Liver (tissue), 9 donors: Measurements from ENCODE around the gene EIF2B2. TPM values are rescaled to one million over a fixed set of nuclear protein-coding genes. Genes with fewer than 3 reads are reported as not detected.

Experiments used
- DNase-seq: peaks from one replicate; pipeline ENCODE4 v3.0.0-alpha.2; 2017; ENCODE audit warnings: low spot score
- H3K27ac ChIP-seq, 2 donors: one replicate each; pipeline ENCODE4 v1.7.0; 2013; ENCODE audit warnings: inconsistent platforms in 2 of 2, low read length in 2 of 2, control low read depth in 1 of 2, low read depth in 1 of 2, mild to moderate bottlenecking in 1 of 2
- H3K27me3 ChIP-seq, 4 donors: one replicate each; pipeline versions ENCODE4 v1.6.1 to v1.7.0; 2013; ENCODE audit warnings: low read length in 3 of 4, inconsistent platforms in 1 of 4, mild to moderate bottlenecking in 1 of 4, moderate library complexity in 1 of 4; ENCODE audit not compliant: control insufficient read depth in 4 of 4, insufficient read depth in 4 of 4
- H3K36me3 ChIP-seq, 4 donors: one replicate each; pipeline versions ENCODE4 v1.6.1 to v1.7.0; 2013; ENCODE audit warnings: low read length in 3 of 4, mild to moderate bottlenecking in 3 of 4, low read depth in 1 of 4, moderate library complexity in 1 of 4; ENCODE audit not compliant: control insufficient read depth in 4 of 4, insufficient read depth in 3 of 4
- H3K4me1 ChIP-seq, 4 donors: one replicate each; pipeline versions ENCODE4 v1.6.1 to v1.7.0; 2013; ENCODE audit warnings: low read length in 3 of 4, mild to moderate bottlenecking in 3 of 4, moderate library complexity in 1 of 4; ENCODE audit not compliant: control insufficient read depth in 4 of 4, insufficient read depth in 4 of 4
- H3K4me3 ChIP-seq, 3 donors: one replicate each; pipeline versions ENCODE4 v1.6.1 to v1.7.0; 2013; ENCODE audit warnings: low read length in 3 of 3, control low read depth in 1 of 3, low read depth in 1 of 3, mild to moderate bottlenecking in 1 of 3
- H3K9ac ChIP-seq, 2 donors: one replicate each; pipeline ENCODE4 v1.7.0; 2013; ENCODE audit warnings: low read length in 2 of 2, mild to moderate bottlenecking in 2 of 2, moderate library complexity in 2 of 2, control low read depth in 1 of 2, low read depth in 1 of 2
- H3K9me3 ChIP-seq, 4 donors: one replicate each; pipeline versions ENCODE4 v1.6.1 to v1.7.0; 2013; ENCODE audit warnings: low read length in 3 of 4; ENCODE audit not compliant: control insufficient read depth in 4 of 4
- ATF3 ChIP-seq: IDR thresholded peaks from 2 replicates; pipeline ENCODE4 v1.6.1; 2016; ENCODE audit warnings: antibody characterized with exemption
- CTCF ChIP-seq: fragments of 150-350 bp; IDR thresholded peaks from 2 replicates; pipeline ENCODE4 v1.5.1; 2017; ENCODE audit warnings: improper control_type of control experiment, low read depth, low read length; ENCODE audit not compliant: missing input control
- EGR1 ChIP-seq, 2 donors: IDR thresholded peaks; 2 replicates each; pipeline ENCODE4 v1.6.1; 2016 to 2018; ENCODE audit warnings: antibody characterized with exemption in 2 of 2, low read depth in 2 of 2
- FOXA2 ChIP-seq: IDR thresholded peaks from 2 replicates; pipeline ENCODE4 v1.6.1; 2016; ENCODE audit warnings: antibody characterized with exemption
- GABPA ChIP-seq, 2 donors: IDR thresholded peaks in 1 of 2; conservative IDR thresholded peaks in 1 of 2; 2 replicates each; pipeline ENCODE4 v1.6.1; 2016; ENCODE audit warnings: antibody characterized with exemption in 2 of 2, mild to moderate bottlenecking in 1 of 2, moderate library complexity in 1 of 2
- HNF4A ChIP-seq, 2 donors: conservative IDR thresholded peaks; 2 replicates each; pipeline ENCODE4 v1.6.1; 2016; ENCODE audit warnings: antibody characterized with exemption in 2 of 2, mild to moderate bottlenecking in 2 of 2
- HNF4G ChIP-seq: IDR thresholded peaks from 2 replicates; pipeline ENCODE4 v1.6.1; 2016; ENCODE audit warnings: antibody characterized with exemption
- MAX ChIP-seq: IDR thresholded peaks from 2 replicates; pipeline ENCODE4 v1.6.1; 2016; ENCODE audit warnings: antibody characterized with exemption
- NR2F2 ChIP-seq: IDR thresholded peaks from 2 replicates; pipeline ENCODE4 v1.6.1; 2016; ENCODE audit warnings: antibody characterized with exemption
- RAD21 ChIP-seq, 2 donors: IDR thresholded peaks; 2 replicates each; pipeline ENCODE4 v1.6.1; 2016; ENCODE audit warnings: antibody characterized with exemption in 2 of 2, mild to moderate bottlenecking in 2 of 2
- REST ChIP-seq: IDR thresholded peaks from 2 replicates; pipeline ENCODE4 v1.6.1; 2016; ENCODE audit warnings: antibody characterized with exemption, mild to moderate bottlenecking
- RXRA ChIP-seq, 2 donors: IDR thresholded peaks; 2 replicates each; pipeline ENCODE4 v1.6.1; 2017 to 2018; ENCODE audit warnings: antibody characterized with exemption in 2 of 2, mild to moderate bottlenecking in 1 of 2
- SP1 ChIP-seq: IDR thresholded peaks from 2 replicates; pipeline ENCODE4 v1.6.1; 2018; ENCODE audit warnings: antibody characterized with exemption, mild to moderate bottlenecking
- TAF1 ChIP-seq: conservative IDR thresholded peaks from 2 replicates; pipeline ENCODE4 v1.6.1; 2016; ENCODE audit warnings: antibody characterized with exemption, mild to moderate bottlenecking
- YY1 ChIP-seq: IDR thresholded peaks from 2 replicates; pipeline ENCODE4 v1.6.1; 2016; ENCODE audit warnings: antibody characterized with exemption, mild to moderate bottlenecking
- ZBTB33 ChIP-seq: IDR thresholded peaks from 2 replicates; pipeline ENCODE4 v1.6.1; 2016; ENCODE audit warnings: antibody characterized with exemption
- WGBS: extraction: QIAGEN DNeasy Blood & Tissue Kit; methylation state at CpG from one replicate; pipeline ENCODE4 v1.1.7; 2013; 5-methylcytosine and 5-hydroxymethylcytosine counted together
- polyA plus RNA-seq, 2 donors: library from polyadenylated mRNA; stranded (reverse) in 1 of 2; unstranded in 1 of 2; fragments of 200-250 nt in 1 of 2; fragments of >200 nt in 1 of 2; fragmentation: Nextera tagmentation in 1 of 2; extraction: Ambion mirVana in 1 of 2; gene quantifications; one replicate each; pipeline versions ENCODE4 v1.2.1 to v1.2.3, GENCODE V29; 2013 to 2015
- total RNA-seq, 2 donors: library from RNA; depleted of rRNA; stranded (reverse); fragments of >200 nt; gene quantifications; one replicate each; pipeline ENCODE4 v1.2.3, GENCODE V29; 2014
- donor health status: healthy.
- donor health status: healthy.
- donor health status: healthy.
- donor health status: healthy.
- donor health status: healthy.

Gene EIF2B2
- total and polyA plus RNA-seq, 4 donors, result 16.2 to 23.6 (median 20.2) TPM

GRCh38 chr14:74962046-74962445 lies 40.7 kb upstream of the EIF2B2 start:
- WGBS, result 73% methylated on average over 11 of the region's 11 CpGs
- H3K27ac ChIP-seq, result no peak overlapping the region
- TF ChIP-seq MAX, result no peak
- no peak for TF ChIP-seq NR2F2
- no peak for TF ChIP-seq TAF1
- no peak for TF ChIP-seq EGR1 (IDR thresholded peaks at IDR 0.05; ENCODE audit: low read depth in 2 of 2)
- no peak for TF ChIP-seq CTCF
- no peak for TF ChIP-seq HNF4A (conservative IDR thresholded peaks at IDR 0.05)
- no peak for TF ChIP-seq ATF3
- TF ChIP-seq RXRA (IDR thresholded peaks at IDR 0.05), result no peak
- TF ChIP-seq GABPA (IDR thresholded peaks at IDR 0.05 in 1 of 2, conservative IDR thresholded peaks at IDR 0.05 in 1 of 2), result no peak
- TF ChIP-seq SP1, result no peak
- TF ChIP-seq REST, result no peak
- DNase-seq, result no peak
- H3K4me1 ChIP-seq, result no peaks in the 10 kb centered on the region
- no peak overlapping the region for H3K4me3 ChIP-seq
- no peak overlapping the region for H3K9ac ChIP-seq
- no peaks in the 10 kb centered on the region for H3K27me3 ChIP-seq
- H3K9me3 ChIP-seq, result no peaks in the 10 kb centered on the region
- no peaks in the 10 kb centered on the region for H3K36me3 ChIP-seq

- Histone ChIP-seq H3K4me1 (no peaks in the 10 kb centered on the region), H3K4me3 (no peak overlapping the region), H3K27me3 (no peaks in the 10 kb centered on the region), H3K36me3 (no peaks in the 10 kb centered on the region), H3K9me3 (no peaks in the 10 kb centered on the region), H3K27ac (no peak overlapping the region), H3K9ac (no peak overlapping the region)
- no peak for DNase-seq
- 77% methylated on average over 8 of the region's 8 CpGs for WGBS
- TF ChIP-seq CTCF (no peak), GABPA (IDR thresholded peaks at IDR 0.05 in 1 of 2, conservative IDR thresholded peaks at IDR 0.05 in 1 of 2) (no peak), HNF4G (no peak), FOXA2 (no peak), EGR1 (IDR thresholded peaks at IDR 0.05; ENCODE audit: low read depth in 2 of 2) (no peak), SP1 (no peak), RXRA (IDR thresholded peaks at IDR 0.05) (no peak), ATF3 (no peak), TAF1 (no peak), ZBTB33 (no peak), REST (no peak), YY1 (no peak), HNF4A (conservative IDR thresholded peaks at IDR 0.05) (no peak), MAX (no peak), RAD21 (IDR thresholded peaks at IDR 0.05) (no peak)
Observed at GRCh38 chr14:74962493-74962892, 40.2 kb upstream of the EIF2B2 start.
